ENCODE data around the gene SLC5A8. TPM values are rescaled to one million over a fixed set of nuclear protein-coding genes. Genes with fewer than 3 reads are reported as not detected.

Gene SLC5A8
- total RNA-seq, 1 experiment from 2014 or later: 0.07 TPM

DNA sequence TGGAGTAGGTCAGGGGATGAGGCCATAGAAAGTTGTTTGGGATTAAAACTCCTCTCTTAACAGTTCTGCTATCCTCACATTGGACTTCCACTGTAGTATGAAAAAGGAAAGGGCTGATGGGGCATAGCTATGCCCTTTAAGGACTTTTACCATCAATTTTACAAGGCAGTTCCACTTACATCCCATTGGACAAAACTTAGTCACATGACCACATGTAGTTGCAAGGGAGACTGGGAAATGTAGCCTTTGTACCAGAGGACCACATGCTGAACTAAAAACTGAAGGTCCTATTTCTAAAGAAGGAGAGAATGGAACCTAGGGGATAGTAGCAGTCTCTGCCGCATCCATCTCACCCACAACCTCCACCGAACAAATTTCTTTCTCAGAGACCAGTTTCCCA is 6.8 kb upstream of the SLC5A8 start:
- Histone ChIP-seq H3K4ac (ENCODE audit: low read depth, low read length) (no peak overlapping the region), H4K5ac (ENCODE audit: insufficient read length, low read depth, low read length) (no peak overlapping the region), H3K4me1 (ENCODE audit: insufficient read depth, low read length) (no peaks in the 10 kb centered on the region), H2BK120ac (ENCODE audit: low read depth, low read length, poor library complexity, severe bottlenecking) (no peak overlapping the region), H3T11ph (ENCODE audit: low read length) (no peak overlapping the region), H3K79me1 (ENCODE audit: insufficient read depth, low read depth, low read length, poor library complexity, severe bottlenecking) (no peaks in the 10 kb centered on the region), H2BK15ac (ENCODE audit: low read depth, low read length) (no peak overlapping the region), H3K79me2 (ENCODE audit: insufficient read depth, low read length) (no peaks in the 10 kb centered on the region), H3K27ac (ENCODE audit: insufficient read length, low read depth, low read length) (no peak overlapping the region), H4K91ac (ENCODE audit: insufficient read length, low read depth, low read length) (no peak overlapping the region), H3K14ac (ENCODE audit: insufficient read depth, low read length) (no peak overlapping the region), H2BK5ac (ENCODE audit: insufficient read length, low read length) (no peak overlapping the region), H3K18ac (ENCODE audit: insufficient read length, low read depth, low read length) (no peak overlapping the region), H2BK12ac (ENCODE audit: insufficient read length, low read depth, low read length) (no peak overlapping the region), H2AK5ac (ENCODE audit: insufficient read length, low read length) (no peak overlapping the region), H2AFZ (ENCODE audit: low read length) (no peak overlapping the region), H3K4me2 (ENCODE audit: insufficient read depth, insufficient read length, low read length) (no peak overlapping the region), H3K23me2 (ENCODE audit: insufficient read length, low read depth, low read length, poor library complexity, severe bottlenecking) (no peaks in the 10 kb centered on the region), H3K9me3 (ENCODE audit: control insufficient read depth, low read depth, low read length) (peaks cover 6% of the 10 kb centered on the region), H4K8ac (replicated peaks; ENCODE audit: insufficient read length, low read depth, low read length) (no peak overlapping the region), H3K56ac (ENCODE audit: insufficient read length, low read depth, low read length) (no peak overlapping the region), H3K23ac (ENCODE audit: insufficient read length, low read depth, low read length) (no peak overlapping the region), H4K20me1 (ENCODE audit: control insufficient read depth, insufficient read depth, insufficient read length) (no peaks in the 10 kb centered on the region), H2BK20ac (ENCODE audit: low read depth, low read length, poor library complexity, severe bottlenecking) (no peak overlapping the region), H3K27me3 (ENCODE audit: insufficient read depth, low read length) (no peaks in the 10 kb centered on the region), H3K9ac (ENCODE audit: extremely low read depth, insufficient read length, low read length) (no peak overlapping the region)
- WGBS (ENCODE audit: extremely low coverage, insufficient read length, low lambda C conversion rate): no CpG with 5 or more reads among the region's 2 CpGs
- Mint-ChIP-seq H3K27me3 (ENCODE audit: low read depth) (peaks cover 5% of the 10 kb centered on the region), H3K27ac (no peak overlapping the region), H3K36me3 (ENCODE audit: insufficient read depth in 1 of 3, low read depth in 3 of 3) (peaks cover 6 to 13% (median 9%) of the 10 kb centered on the region in 3 experiments; a peak in 6 of 7 replicates), H3K4me1 (no peaks in the 10 kb centered on the region), H3K9me3 (peaks cover 25 to 31% of the 10 kb centered on the region in 2 experiments), H3K4me3 (no peak overlapping the region)
- TF ChIP-seq, protein P1, sequence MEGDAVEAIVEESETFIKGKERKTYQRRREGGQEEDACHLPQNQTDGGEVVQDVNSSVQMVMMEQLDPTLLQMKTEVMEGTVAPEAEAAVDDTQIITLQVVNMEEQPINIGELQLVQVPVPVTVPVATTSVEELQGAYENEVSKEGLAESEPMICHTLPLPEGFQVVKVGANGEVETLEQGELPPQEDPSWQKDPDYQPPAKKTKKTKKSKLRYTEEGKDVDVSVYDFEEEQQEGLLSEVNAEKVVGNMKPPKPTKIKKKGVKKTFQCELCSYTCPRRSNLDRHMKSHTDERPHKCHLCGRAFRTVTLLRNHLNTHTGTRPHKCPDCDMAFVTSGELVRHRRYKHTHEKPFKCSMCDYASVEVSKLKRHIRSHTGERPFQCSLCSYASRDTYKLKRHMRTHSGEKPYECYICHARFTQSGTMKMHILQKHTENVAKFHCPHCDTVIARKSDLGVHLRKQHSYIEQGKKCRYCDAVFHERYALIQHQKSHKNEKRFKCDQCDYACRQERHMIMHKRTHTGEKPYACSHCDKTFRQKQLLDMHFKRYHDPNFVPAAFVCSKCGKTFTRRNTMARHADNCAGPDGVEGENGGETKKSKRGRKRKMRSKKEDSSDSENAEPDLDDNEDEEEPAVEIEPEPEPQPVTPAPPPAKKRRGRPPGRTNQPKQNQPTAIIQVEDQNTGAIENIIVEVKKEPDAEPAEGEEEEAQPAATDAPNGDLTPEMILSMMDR (conservative IDR thresholded peaks at IDR 0.05): no peak
- no peak for DNase-seq
